IPS DF 19.7 (cell line): ENCODE results near the gene DBET.
"Not testable (repeated sequence)": the region's sequence is repeated elsewhere in the genome, so short reads cannot be mapped to it uniquely, and the experiment has no call there.

Experiments used
- DNase-seq: peaks from one replicate; pipeline ENCODE4 v3.0.0-alpha.2; 2013; ENCODE audit warnings: low read depth, low spot score

The DBET gene

DNA sequence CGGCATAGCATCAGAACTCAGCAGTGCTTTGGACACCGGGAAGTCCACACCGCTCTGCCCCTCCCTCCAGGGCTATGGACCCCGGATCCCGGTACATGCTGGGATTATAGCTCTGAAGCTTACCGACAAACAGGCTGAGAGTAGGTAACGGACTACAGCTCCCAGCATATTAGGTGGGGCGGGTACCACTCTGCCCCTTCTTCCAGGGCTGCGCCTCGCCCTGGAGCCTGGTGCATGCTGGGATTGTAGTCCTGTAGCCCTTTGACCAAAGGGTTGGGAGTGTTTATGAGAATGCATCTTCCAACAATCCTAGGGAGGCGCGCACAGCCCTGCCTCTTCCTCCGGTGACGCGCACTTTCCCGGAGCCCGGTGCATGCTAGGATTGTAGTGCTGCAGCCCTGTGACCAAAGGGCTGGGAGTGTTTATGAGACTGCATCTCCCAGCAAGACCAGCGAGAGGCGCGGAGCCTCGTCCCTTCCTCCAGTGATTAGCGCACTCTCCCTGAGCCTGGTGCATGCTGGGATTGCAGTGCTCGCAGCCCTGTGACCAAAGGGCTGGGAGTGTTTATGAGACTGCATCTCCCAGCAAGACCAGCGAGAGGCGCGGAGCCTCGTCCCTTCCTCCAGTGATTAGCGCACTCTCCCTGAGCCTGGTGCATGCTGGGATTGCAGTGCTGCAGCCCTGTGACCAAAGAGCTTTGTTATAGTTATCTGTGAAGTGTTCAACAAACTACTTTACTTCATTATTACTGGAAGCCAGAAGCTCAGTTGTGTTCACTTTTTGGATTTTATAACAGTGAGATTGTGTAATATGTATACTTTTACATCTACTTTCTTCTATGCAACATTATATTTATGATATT is 14.7 kb upstream of the DBET start:
- not testable (repeated sequence) for DNase-seq

DNA sequence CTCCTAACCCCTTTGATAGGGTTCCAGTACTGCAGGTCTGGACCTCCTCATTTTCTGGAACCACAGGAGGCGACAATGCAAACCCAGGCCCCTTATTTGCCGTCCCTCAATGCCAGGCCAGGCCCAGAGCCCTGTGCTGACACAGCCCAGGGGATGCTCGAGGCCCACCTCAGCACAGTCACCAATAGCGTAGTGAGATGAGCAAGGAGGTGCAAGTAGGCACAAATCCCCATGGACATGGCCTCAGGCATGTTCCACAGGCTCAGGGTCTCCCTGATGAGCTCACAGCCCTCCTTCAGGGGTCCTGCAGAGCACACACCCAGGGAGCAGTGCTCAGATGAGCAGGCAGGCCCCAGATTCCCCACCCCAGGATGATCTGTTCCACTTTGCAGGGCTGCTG is 5.3 kb upstream of the DBET start:
- DNase-seq, result not testable (repeated sequence)

DNA sequence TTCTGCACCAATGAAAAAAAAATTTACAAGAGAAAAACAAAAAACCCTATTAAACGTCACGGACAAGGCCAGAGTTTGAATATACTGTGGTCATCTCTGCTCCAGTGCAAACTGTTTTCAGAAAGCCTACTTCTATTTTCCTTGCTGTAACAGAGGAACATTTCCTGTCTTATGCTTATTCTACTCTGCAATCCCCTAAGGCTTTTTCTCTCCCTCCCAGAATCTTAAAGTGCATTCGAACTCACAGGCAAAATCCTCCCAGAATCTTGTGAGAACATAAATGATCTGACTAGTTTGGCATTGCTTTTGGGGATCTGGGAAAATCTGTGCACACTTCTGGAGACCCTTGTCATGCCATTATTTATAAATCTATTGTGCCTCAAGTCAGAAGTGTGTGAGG is 503 bp downstream of the DBET start:
- DNase-seq, result not testable (repeated sequence)

DNA sequence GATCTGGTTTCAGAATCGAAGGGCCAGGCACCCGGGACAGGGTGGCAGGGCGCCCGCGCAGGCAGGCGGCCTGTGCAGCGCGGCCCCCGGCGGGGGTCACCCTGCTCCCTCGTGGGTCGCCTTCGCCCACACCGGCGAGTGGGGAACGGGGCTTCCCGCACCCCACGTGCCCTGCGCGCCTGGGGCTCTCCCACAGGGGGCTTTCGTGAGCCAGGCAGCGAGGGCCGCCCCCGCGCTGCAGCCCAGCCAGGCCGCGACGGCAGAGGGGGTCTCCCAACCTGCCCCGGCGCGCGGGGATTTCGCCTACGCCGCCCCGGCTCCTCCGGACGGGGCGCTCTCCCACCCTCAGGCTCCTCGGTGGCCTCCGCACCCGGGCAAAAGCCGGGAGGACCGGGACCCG is 4.0 kb downstream of the DBET start:
- DNase-seq, result not testable (repeated sequence)

DNA sequence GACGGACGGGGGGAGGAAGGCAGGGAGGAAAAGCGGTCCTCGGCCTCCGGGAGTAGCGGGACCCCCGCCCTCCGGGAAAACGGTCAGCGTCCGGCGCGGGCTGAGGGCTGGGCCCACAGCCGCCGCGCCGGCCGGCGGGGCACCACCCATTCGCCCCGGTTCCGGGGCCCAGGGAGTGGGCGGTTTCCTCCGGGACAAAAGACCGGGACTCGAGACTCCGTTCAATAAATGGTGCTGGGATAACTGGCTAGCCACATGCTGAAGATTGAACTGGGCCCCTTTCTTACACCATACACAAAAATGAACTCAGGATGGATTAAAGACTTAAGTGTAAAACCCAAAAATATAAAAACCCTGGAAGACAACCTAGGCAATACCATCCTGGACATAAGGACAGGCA is 28.8 kb downstream of the DBET start:
- DNase-seq, result not testable (repeated sequence)

DNA sequence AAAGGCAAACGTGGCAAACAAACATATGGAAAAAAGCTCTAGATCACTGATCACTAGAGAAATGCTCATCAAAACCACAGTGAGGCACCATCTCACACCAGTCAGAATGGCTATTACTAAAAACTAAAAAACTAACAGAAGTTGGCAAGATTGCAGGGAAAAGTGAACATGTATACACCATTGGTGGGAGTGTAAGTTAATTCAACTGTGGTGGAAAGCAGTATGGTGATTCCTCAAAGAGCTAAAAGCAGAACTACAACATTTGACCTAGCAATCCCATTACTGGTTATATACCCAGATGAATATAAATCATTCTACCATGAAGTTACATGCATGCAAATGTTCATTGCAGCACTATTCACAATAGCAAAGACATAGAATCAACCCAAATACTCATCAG is 29.7 kb downstream of the DBET start:
- not testable (repeated sequence) for DNase-seq

DNA sequence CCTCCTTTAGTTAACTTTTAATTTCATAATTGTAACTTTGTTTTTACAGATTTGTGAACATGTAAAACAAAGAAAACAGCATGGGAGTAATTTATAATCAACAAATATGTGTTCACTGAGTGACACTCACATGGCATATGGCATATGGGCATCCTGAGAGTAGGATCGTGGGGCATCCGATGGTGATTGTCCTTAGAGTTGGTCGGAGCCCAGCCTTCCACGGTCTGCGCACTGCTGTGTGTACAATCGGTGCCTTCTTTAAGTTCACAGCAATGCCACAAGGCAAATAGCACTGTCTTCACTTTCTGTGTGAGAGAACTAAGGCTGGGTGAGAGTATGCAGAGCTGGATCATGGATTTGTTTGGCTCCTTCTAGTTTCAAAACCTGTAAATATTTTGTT is 31.0 kb downstream of the DBET start:
- DNase-seq, result not testable (repeated sequence)

DNA sequence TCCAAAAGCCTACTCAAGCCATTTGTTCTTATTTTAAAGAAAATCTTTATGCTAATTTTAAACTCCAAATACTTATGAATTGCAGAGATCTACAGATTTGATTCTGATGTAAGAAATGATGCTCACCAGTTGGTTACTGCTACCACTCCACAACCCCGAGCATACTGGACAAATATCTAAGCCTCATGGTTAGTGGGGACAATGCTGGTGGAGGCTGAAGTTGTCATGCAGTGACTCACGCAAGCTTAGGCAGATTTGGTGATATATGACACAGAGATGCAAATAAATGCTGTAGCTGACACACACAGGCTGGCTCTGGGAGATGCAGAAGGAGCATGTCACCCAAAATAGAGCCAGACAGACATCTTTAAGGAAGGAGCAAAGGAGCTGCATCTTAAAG is 35.3 kb downstream of the DBET start:
- not testable (repeated sequence) for DNase-seq

DNA sequence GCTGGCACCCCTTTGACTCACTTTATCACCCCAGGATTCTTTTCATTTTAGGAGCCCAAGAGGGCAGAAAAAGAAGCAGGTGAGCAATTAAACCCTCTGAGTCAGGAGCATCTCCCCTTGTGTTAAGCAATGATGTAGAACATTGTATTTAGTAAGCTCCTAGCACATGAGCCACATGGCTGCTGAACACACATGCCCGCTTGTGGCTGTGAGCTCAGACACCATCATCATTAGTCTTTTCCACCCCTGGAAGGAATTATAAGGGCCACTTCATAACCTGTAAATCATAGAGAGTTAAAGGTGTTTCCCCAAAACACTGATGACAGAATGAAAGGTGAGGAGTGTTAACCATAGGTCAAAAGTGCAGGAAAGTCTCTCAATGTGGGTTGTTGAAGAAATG is 37.2 kb downstream of the DBET start:
- DNase-seq, result not testable (repeated sequence)

DNA sequence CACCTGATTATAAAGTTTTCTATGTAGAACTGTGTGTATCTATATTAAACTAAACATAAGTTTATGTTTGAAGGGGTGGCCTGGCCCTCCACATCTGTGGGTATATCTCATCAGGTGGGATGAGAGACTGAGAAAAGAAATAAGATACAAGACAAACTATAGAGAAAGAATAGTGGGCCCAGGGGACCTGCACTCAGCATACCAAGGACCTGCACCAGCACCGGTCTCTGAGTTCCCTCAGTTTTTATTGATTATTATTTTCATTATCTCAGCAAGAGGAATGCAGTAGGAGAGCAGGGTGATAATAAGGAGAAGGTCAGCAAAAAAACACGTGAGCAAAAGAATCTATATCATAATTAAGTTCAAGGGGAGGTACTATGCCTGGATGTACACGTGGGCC is 41.9 kb downstream of the DBET start:
- DNase-seq, result not testable (repeated sequence)

DNA sequence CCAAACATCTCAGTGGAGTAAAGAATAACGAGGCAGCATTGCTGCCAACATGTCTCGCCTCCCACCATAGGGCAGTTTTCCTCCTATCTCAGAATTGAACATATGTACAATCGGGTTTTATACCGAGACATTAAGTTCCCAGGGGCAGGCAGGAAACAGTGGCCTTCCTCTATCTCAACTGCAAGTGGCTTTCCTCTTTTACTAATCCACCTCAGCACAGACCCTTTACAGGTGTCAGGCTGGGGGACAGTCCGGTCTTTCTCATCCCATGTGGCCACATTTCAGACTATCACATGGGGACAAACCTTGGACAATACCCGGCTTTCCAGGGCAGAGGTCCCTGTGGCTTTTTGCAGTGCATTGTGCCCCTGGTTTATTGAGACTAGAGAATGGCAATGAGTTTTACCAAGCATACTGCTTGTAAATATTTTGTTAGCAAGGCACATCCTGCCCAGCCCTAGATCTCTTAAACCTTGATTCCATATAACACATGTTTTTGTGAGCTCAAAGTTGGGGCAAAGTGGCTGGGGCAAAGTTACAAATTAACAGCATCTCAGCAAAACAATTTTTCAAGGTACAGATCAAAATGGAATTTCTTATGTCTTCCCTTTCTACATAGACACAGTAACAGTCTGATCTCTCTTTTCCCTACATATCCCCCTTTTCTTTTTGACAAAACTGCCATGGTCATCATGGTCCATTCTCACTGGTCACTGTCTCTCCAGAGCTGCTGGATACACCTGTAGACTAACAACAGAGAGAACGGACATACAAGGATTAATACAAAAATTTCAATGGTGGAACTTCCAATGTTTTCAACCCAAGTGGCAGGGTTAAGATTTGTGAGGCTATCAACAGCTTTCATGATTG is 42.5 kb downstream of the DBET start:
- not testable (repeated sequence) for DNase-seq

DNA sequence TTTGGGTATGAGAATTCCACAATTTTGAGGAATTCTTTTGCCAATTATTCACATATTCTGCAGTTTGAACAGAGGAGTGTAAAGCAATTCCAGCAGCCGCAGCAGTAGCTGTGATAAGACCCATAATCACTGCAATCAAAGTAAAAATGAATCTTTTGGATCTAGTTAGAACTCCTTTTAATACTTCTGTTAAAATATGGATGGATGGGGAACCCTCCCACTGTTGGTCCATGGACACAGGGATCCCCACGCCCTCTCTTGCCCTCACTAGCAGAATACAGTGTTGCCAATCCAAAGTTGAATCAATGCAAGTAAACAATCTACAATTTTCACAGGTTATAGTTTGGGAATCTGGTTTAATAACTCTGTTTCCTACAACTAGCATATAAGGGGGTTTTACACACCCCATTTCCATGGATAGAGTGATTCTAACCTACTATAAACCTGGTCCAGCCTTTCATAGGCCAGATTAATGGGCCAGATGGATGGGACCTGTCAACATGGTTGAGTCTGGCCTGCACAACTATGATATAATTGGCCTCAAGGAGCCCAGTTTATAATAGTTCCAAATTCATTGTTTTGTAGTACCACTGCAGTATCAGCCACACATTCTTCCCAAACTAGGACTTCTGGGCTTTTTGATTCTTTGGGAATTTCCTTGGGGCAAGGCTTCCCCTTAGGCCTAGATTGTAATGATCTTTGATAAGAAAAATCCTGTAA is 43.6 kb downstream of the DBET start:
- DNase-seq, result not testable (repeated sequence)

DNA sequence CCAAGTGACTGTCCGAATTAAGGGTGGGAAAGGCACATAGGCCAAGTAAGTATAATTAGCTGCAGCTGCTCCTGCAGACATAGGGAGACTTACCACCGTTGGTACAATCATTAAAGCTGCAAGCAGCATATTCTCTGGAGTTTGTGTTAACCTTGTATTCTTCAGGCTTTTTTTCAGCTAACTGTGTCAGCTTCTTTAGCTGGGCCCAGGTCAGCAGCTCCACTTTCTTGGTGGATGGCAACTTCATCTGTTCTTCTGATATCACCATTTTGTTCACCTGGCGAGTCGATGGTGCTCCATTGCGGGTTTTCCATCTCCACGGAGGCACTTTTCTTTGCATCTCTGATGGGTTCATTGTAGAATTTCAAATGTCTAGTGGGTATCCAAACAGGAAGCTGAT is 44.5 kb downstream of the DBET start:
- DNase-seq, result not testable (repeated sequence)

DNA sequence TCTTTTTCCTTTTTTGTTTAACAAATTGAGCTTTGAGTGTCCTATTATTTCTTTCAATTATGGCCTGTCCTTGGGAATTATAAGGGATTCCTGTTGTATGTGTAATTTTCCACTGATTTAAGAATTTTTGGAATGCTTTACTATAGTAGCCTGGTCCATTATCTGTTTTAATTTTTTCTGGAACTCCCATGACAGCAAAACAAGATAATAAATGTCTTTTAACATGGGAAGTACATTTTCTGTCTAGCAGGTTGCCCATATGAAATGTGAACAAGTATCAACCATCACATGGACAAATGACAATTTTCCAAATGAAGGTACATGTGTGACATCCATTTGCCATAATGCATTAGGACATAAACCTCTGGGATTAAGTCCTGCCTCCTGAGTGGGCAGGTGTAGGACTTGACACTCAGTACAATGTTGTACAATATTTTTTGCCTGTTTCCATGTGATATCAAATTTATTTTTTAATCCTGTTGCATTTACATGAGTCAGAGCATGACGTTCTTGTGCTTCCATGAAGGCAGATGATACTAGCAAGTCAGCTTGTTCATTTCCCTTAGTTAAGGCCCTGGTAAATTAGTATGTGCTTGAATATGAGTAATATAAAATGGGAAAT is 45.2 kb downstream of the DBET start:
- not testable (repeated sequence) for DNase-seq

DNA sequence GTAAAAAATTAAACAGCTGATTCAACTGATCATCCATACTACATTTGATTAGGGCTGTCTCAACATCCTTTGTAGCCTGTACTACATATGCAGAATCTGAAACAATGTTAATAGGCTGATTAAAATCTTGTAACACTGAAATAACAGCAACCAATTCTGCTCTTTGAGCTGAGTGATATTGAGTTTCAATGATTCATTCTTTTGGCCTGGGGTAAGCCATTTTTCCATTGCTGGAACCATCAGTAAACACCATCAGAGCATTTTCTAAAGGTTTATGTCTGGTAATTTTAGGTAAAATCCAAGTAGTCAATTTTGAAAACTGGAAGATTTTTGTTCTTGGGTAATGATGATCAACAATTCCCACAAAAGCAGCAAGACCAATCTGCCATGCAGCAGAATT is 45.7 kb downstream of the DBET start:
- DNase-seq, result not testable (repeated sequence)

DNA sequence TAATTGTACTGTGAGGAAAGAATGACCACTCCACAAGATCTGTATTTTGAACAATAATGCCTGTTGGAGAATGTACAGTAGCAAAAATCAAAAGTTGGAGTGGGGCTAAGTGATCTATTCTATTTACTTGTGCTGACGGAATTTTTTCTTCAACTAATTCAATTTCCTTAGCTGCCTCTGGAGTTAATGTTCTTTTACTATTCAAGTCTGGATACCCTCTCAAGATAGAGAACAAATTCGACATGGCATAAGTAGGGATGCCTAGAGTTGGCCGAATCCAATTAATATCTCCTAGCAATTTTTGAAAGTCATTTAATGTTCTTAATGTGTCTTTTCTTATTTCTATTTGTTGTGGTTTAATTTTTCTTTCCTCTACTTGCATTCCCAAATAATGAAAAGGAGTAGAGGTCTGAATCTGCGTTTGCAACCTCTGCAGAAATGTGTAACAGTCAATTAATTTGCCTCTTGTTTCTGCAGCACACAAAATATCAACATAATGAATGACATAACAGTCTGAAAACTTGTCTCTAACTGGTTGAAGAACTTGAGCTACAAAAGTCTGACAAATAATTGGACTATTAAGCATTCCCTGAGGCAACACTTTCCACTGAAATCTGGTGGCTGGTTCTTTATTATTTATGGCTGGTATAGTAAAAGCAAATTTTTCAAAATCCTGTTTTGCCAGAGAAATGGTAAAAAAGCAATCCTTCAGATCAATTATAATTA is 46.4 kb downstream of the DBET start:
- DNase-seq, result not testable (repeated sequence)

DNA sequence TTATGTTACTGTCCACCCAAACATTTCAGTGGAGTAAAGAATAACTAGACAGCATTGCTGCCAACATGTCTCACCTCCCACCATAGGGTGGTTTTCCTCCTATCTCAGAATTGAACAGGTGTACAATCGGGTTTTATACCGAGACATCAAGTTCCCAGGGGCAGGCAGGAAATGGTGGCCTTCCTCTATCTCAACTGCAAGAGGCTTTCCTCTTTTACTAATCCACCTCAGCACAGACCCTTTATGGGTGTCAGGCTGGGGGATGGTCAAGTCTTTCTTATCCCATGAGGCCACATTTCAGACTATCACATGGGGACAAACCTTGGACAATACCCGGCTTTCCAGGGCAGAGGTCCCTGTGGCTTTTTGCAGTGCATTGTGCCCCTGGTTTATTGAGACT is 48.6 kb downstream of the DBET start:
- DNase-seq, result not testable (repeated sequence)

DNA sequence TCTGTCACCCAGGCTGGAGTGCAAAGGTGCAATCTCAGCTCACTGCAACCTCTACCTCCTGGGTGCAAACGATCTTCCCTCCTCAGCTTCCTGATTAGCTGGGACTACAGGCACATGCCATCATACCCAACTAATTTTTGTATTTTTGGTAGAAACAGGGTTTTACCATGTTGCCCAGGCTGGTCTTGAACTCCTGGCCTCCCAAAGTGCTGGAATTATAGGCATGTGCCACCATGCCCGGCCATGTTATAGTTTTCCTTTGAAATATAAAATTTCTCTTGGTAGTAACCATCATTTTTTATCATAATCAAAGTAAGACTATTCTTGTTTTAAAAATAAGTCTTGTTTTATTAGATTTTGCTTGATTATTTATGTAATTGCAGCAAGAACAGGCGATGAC is 50.7 kb downstream of the DBET start:
- DNase-seq, result not testable (repeated sequence)
